SK-N-SH treated with all-trans-retinoic acid at 6 μM for 48 hours (cell line): ENCODE data around the gene C21orf58.

Experiments used
- ZNF565 ChIP-seq: fragments of 450-650 bp; formaldehyde crosslinking; conservative IDR thresholded peaks from 2 replicates; pipeline ENCODE4 v1.5.0; 2020; ENCODE audit warnings: low read depth, mild to moderate bottlenecking, moderate library complexity
- ZNF70 ChIP-seq: fragments of 450-650 bp; formaldehyde crosslinking; IDR thresholded peaks from 2 replicates; pipeline ENCODE4 v1.5.0; 2020; ENCODE audit warnings: mild to moderate bottlenecking, moderate library complexity

- TF ChIP-seq ZNF565 (CRISPR knock-in tag) (no peak), ZNF70 (no peak)
These were observed 39.3 kb upstream of the C21orf58 start for GRCh38 chr21:46362946-46363345.
